ENCODE measurements around the gene RALGPS2.

- TF ChIP-seq CTCF (IDR thresholded peaks at IDR 0.05) (no peak), POLR2A (IDR thresholded peaks at IDR 0.05) (no peak)
Measured at GRCh38 chr1:178877896-178878295, 152.9 kb downstream of the RALGPS2 start.

Measured in tibial nerve (tissue), 3 donors.